ENCODE measurements around the gene MRGPRF.

The MRGPRF gene

DNA sequence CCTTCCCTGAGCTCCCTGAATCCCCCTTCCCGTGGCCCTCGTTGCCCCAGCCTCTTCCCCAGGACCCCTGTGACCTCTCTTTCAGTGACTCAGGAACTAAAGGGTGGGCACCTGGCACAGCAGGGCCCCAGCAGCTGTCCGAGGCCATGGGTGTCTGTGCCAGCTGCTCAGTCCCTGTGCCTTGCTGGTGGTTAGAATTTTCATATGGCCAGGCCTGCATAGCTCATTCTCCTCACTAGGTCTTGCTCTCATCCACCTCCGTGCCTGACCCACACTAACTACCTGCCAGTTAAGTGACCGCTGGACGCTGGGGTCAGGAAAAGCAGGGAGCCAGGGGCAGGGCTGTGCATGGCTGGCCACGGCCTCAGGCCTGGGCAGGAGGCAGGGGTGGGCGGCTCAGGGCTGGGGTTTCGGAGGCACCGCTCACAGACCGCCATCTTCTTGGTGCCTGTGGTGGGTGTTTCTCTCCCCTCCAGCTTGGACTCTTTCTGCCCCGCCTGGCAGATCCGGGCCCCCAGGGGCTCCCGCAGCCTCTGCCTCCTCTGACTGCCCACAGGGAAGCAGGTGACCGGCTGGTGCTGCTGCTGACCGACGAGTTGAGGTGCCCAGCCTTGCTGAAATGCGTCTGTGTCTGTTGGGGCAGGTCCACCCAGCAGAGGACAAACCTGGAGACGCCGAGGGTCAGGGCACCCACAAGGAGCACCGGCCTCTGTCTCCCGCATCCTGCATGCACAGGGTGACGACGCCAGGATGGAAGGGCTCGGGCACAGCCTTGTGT lies 52.6 kb downstream of the MRGPRF start:
- DNase-seq: no peak

DNA sequence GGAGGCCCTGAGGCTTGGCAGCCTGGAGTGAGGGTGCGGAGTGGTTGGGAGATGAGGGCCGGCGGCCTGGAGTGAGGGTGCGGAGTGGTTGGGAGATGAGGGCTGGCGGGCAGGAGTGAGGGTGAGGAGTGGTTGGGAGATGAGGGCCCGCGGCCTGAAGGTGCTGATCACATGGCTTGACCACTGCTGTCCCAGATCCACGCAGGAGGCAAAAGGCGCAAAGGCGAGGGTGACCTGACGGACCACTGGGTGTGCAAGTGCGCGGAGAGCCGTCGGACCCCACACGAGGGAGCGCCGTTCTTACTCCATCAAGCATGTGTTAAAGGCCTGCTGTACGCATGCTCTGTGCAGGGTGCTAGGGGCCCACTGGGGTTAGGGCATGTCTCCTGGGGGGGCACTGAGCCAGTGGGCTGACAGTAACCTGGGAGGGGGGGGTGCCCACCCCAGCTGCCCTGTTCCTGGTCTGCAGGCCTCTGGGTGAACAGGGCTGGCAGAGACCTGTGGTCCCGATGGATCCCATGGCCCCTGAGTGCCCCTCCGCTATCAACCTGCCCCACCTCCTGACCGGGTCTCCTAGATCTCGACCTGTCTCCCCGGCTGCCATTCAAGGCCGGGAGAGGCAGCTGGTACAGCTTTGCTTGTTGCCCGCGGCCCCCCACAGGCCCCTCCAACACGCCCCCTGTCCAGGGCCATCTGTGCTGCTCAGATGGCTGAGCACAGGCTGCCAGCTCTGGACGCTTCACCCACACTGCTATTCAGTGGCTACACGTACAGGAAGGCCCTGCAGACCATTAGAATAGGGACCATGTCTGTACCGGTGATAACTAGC lies 53.4 kb downstream of the MRGPRF start:
- no peak for DNase-seq

DNA sequence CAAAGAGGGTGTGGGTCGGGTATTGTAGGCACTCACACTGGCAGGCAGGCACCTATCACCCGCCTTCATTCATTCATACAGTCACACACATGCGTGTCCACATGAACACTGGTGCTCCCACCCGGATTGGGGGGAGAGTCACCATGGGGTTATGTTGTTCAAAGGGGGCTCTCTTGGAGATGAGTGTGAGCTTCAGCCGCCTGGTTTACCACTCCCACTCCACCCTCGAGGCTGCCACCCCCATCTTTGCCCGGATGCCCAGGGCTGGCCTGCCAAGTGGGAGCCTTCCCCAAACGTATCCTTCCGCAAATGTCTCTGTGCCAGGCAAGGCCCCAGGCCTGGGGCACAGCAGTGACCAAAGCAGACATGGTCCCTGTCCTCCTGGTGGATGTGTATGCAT lies 54.8 kb downstream of the MRGPRF start:
- DNase-seq: no peak

DNA sequence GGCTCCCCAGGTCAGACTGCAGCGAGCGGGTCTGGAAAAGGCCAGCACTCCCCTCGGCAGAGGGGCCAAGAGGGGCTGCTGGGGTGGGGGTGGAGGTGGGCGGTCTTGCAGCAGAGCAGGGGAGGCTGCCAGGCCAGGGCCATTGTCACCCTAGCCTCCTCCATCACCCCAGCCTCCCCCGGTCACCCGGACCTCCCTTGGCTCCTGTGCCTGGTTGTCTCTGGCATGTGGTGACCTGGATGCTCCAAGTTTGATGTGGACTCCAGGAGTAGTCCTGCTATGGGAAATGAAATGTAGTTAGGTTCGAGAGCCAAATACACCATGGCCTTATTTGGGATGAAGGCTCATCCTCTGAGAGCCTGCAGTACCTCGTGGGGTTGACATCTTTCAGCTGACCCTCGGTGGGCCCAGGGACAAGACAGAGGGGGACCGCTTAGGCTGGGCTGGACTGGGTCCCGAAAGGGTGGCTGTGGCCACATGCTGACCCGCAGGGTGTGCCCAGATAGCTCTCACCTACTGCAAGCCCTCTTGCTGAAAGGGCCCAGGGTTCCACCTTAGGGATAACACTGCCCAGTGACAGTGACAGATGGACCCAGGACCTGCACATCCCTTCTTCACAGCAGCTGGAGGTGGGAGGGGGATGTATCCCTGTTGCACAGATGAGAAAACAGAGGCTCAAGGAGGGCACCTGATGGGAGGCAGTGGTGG lies 56.3 kb downstream of the MRGPRF start:
- no peak for DNase-seq

DNA sequence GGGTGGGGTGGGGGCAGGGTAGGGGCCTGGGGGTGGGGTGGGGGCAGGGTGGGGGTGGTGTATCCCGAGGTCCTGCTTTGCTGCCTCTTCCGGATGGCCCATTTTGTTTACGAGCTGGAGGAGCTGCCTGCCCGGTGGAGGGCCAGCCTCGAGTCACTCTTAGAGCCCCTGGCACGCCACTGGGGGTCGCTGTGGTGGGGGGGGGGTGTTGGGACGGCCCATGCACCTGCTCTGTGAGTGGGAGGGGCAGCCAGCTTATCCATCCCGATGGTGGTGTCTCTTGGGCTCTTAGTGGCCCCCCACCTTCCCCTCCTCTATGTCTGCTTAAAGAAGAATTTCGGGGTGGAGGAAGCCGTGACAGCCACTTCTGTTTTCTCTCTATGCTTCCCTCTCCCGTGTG lies 56.9 kb downstream of the MRGPRF start:
- DNase-seq: no peak

DNA sequence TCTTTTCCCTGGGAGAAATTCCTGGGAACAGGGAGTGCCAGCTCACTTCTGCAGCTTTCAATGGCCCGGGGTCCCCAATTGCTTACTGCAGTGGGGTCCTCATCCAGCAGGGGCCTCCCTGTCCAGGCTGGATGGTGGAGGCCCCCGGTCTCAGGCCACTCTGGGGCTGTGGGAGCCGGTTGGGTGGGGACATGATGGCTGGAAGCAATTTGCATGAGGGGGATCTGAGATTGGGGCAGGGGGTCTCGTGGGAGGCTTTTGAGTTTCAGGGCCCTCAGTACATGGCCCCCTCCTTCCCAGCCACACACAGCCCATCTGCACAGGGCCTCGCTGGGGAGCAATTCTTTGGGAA lies 57.5 kb downstream of the MRGPRF start:
- no peak for DNase-seq

DNA sequence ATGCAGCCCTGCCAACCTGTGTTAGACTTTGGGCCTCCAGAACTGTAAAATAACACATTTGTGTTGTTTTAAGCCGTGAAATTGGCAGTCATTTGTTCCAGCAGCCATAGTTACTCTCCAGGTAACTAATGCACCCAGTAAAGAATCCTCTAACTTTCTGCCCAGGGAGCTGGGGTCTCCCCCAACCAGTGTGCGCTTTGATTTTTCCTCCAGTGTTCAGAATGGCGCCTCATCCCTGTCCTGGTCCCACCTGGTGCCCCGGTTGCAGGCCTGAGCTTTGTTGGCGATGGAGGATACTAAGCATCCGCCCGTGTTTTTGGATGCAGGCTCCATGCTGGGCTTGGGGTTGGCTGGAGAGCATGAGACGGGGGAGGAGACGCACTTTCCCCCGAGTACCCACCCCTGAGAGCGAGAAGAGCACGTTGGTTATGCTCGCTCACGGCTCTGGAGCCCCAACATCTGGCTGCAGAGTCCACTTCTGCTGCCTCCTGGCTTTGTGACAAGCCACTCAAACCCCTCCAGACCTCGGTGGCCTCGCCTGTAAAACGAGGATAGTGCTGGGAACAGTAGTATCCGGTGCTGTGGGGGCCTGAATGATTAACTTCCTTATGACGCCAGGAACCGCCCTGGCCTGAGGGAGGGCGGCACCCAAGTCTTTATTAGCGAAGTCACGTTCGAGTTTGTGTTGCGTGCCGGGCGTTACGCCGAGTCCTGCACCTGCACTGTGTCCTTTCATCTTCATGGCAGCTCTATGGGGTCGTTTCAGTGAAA lies 58.0 kb downstream of the MRGPRF start:
- no peak for DNase-seq
